ENCODE results near the gene NAT9.

The NAT9 gene

DNA sequence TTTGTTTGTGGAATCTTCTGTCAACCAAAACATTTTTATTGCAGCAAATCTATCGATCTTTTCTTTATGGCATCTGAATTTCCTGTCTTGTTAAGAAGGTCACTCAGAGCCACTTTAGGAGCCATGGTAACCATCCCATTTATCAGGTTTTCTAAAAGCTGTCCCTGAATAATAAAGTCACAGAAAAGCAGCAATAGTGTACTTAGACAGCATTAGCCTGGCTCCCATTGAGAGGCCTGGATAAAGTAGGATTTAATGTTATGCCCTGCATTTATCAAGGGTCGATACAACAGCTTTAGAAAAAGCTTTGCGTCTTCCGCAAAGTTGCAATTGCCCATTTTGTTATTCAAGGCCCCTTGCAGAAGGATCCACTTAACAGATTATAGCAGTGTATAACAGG is 53.4 kb downstream of the NAT9 start:
- DNase-seq = no peak
